PC-9 (cell line): ENCODE data around the gene PYY.

Experiments used
- CTCF ChIP-seq: fragments of 200-600 bp; sonication (generic); conservative IDR thresholded peaks from 2 replicates; pipeline ENCODE4 v1.6.1; 2017; ENCODE audit warnings: mixed run types, antibody characterized with exemption, mild to moderate bottlenecking, moderate library complexity
- EZH2 ChIP-seq: fragments of 200-600 bp; sonication (generic); IDR thresholded peaks from 2 replicates; pipeline ENCODE4 v1.8.0; 2017; ENCODE audit warnings: antibody characterized with exemption, low read depth

DNA sequence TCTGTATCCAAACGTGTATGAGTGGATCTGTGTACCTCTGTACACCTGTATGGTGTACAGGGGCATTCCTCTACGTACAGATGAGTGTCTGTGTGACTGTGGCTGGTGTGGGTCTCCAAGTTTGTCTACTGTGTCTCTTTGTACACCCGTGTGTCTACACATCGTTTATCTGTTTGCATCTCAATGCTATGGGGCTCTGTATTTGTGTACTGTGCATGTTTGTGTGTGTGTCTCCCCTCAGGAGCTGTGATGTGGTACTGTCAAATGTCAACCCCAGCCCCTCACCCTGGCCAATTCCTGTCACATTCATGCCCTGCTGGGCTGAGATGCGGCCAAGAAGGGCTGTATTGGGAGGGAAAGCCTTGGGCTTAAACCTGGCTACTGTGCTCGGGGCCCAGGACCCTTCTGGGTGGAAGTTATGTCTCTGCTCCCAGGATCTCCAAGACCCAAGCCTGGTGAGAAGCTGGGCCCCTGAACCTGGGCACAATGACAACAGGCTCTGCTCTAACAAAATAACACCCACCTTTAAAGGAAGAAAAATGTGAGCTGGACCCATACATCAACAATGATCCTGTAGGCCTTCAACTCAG is 47.2 kb upstream of the PYY start:
- TF ChIP-seq CTCF: no peak
- no peak for TF ChIP-seq EZH2
